ENCODE data around the gene HMGXB3. TPM values are rescaled to one million over a fixed set of nuclear protein-coding genes. Genes with fewer than 3 reads are reported as not detected.

The HMGXB3 gene
- total RNA-seq, 4 donors from 2014 or later = 23.6 to 44.6 (median 29.4) TPM

GRCh38 chr5:150051657-150052195, 51.2 kb downstream of the HMGXB3 start:
- no peak for TF ChIP-seq CTCF (IDR thresholded peaks at IDR 0.05; ENCODE audit: low read depth)

GRCh38 chr5:150052226-150052955, 51.9 kb downstream of the HMGXB3 start:
- no peak for TF ChIP-seq CTCF (IDR thresholded peaks at IDR 0.05; ENCODE audit: low read depth)

DNA sequence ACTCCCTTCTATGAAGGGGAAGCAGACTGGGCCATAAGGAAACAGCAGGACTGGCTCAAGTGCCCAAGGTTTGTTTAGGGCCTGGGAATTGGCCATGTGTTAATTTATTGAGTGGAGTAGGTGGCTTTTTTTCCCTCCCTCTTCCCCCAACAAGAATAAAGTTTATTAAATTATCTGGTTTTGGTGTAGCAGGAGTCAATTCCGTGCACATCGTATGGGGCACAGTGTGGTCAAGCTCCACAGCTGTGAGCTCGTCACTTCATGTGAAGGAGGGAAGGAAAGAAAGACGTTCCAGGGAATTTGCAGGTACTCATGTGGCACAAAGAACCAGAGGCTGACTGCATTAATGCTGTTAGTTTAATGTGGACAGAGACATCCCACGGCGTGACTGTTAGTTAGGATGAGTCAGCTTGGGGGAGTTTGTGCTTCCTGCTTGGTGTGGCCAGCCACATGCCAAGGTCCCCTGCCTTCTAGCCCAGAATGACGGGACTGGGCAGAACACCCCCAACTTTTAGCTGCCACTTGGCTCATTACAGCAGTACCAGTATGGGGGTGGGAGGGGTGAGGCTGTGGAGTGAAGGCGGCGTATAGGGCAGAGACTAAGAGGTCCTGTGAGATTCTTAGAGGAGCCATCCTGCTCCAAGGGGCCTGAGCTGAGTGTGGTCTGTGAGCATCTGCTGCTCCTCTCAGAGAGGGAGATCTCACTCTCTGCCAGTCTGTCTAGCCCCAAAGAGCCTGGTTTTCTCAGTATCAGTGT, 52.6 kb downstream of the HMGXB3 start:
- TF ChIP-seq CTCF (IDR thresholded peaks at IDR 0.05; ENCODE audit: low read depth) = no peak

GRCh38 chr5:150053713-150054392, 53.3 kb downstream of the HMGXB3 start:
- no peak for TF ChIP-seq CTCF (IDR thresholded peaks at IDR 0.05; ENCODE audit: low read depth)

DNA sequence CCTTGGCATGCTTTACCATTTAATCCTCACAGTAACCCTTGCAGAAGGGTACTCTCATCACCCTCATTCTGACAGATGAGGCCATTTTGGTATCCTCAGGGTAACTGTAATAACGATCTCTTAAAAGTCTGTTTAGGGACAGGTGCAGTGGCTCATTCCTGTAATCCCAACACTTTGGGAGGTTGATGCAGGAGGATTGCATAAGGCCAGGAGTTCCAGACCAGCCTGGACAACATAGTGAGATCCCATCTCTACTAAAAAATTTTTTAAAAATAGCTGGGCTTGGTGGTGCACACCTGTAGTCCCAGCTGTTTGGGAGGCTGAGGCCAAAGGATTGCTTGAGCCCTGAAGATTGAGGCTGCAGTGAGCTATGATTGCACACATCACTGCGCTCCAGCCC, 54.0 kb downstream of the HMGXB3 start:
- TF ChIP-seq CTCF (IDR thresholded peaks at IDR 0.05; ENCODE audit: low read depth) = no peak

- TF ChIP-seq CTCF (IDR thresholded peaks at IDR 0.05; ENCODE audit: low read depth) = no peak
These were observed 55.0 kb downstream of the HMGXB3 start for GRCh38 chr5:150055326-150056074.

Data from subcutaneous adipose tissue (tissue), 4 donors.